GM21528 (cell line): ENCODE measurements around the gene C4A.
"Not testable (repeated sequence)": the region's sequence is repeated elsewhere in the genome, so short reads cannot be mapped to it uniquely, and the experiment has no call there.

Experiments used
- ATAC-seq: cut with Tn5 transposase; IDR thresholded peaks from one replicate; pipeline ENCODE4 v1.9.1; 2021; ENCODE audit warnings: mild to moderate bottlenecking, moderate library complexity; ENCODE audit not compliant: unreplicated experiment, low FRiP score

The C4A gene

GRCh38 chr6:31981744-31982143, at the start of gene C4A:
Gene C4A (plus strand): TSS chr6:31982057. CDS start chr6:31982108, 51 bp downstream.
- not testable (repeated sequence) for ATAC-seq

GRCh38 chr6:31932137-31932536, 49.7 kb upstream of the C4A start:
- not testable (repeated sequence) for ATAC-seq

- no peak for ATAC-seq
These were observed 48.3 kb upstream of the C4A start for GRCh38 chr6:31933537-31933936.

- no peak for ATAC-seq
These were observed 46.8 kb upstream of the C4A start for GRCh38 chr6:31935021-31935420.

GRCh38 chr6:31935823-31936222, 46.0 kb upstream of the C4A start:
- ATAC-seq = no peak

- no peak for ATAC-seq
These were observed 41.6 kb upstream of the C4A start for GRCh38 chr6:31940256-31940664.

GRCh38 chr6:31943742-31944141, 38.1 kb upstream of the C4A start:
- no peak for ATAC-seq

GRCh38 chr6:31945154-31945506, 36.7 kb upstream of the C4A start:
- ATAC-seq = no peak

- ATAC-seq = no peak
These were observed 36.1 kb upstream of the C4A start, which contains the start of gene CFB for GRCh38 chr6:31945507-31946369. Gene CFB (plus strand): TSS chr6:31946095. CDS start chr6:31946222, 127 bp downstream.

GRCh38 chr6:31946370-31946885, 35.4 kb upstream of the C4A start:
- no peak for ATAC-seq

- no peak for ATAC-seq
These were observed 34.7 kb upstream of the C4A start for GRCh38 chr6:31947070-31947675.

GRCh38 chr6:31947864-31948263, 34.0 kb upstream of the C4A start:
- ATAC-seq = no peak

GRCh38 chr6:31948306-31948705, 33.6 kb upstream of the C4A start:
- no peak for ATAC-seq

GRCh38 chr6:31948753-31949413, 33.0 kb upstream of the C4A start:
- no peak for ATAC-seq

- ATAC-seq = no peak
These were observed 31.8 kb upstream of the C4A start for GRCh38 chr6:31949926-31950548.

GRCh38 chr6:31952140-31952805, 29.6 kb upstream of the C4A start:
- no peak for ATAC-seq

- no peak for ATAC-seq
These were observed 29.0 kb upstream of the C4A start for GRCh38 chr6:31952890-31953289.

- ATAC-seq = no peak
These were observed 27.3 kb upstream of the C4A start for GRCh38 chr6:31954511-31954910.

- ATAC-seq = no peak
These were observed 25.1 kb upstream of the C4A start for GRCh38 chr6:31956796-31957195.

- peak; percentile 15 for ATAC-seq
These were observed 23.5 kb upstream of the C4A start for GRCh38 chr6:31958412-31958740.
